ENCODE measurements around the gene MYL6B. TPM values are rescaled to one million over a fixed set of nuclear protein-coding genes. Genes with fewer than 3 reads are reported as not detected.

MYL6B gene
- 91.1 TPM for total RNA-seq

GRCh38 chr12:56152132-56152755 lies at the start of gene MYL6B:
MYL6B (plus strand) TSS chr12:56152587; CDS start chr12:56153919, 1,332 bp downstream.

GRCh38 chr12:56104109-56104814 lies 48.1 kb upstream of the MYL6B start, which contains the start of gene PA2G4:
PA2G4 (plus strand) TSS chr12:56104559; CDS start chr12:56104738, 179 bp downstream.

GRCh38 chr12:56116267-56117081 lies 35.9 kb upstream of the MYL6B start, which contains the start of gene RPL41:
RPL41 (plus strand) TSS chr12:56116633.

GRCh38 chr12:56117778-56118687 lies 34.4 kb upstream of the MYL6B start, which contains the start of gene ZC3H10:
ZC3H10 (plus strand) TSS chr12:56118266; CDS start chr12:56120563, 2,297 bp downstream.

GRCh38 chr12:56127888-56128669 lies 24.3 kb upstream of the MYL6B start, which contains the start of gene ESYT1:
ESYT1 (plus strand) TSS chr12:56128267; CDS start chr12:56128320, 53 bp downstream.

GRCh38 chr12:56158029-56158925 lies 5.9 kb downstream of the MYL6B start, which contains the start of gene MYL6:
MYL6 (plus strand) TSS chr12:56158359; CDS start chr12:56158402, 43 bp downstream.

GRCh38 chr12:56189099-56189917 lies 36.9 kb downstream of the MYL6B start, which contains the start of gene SMARCC2:
SMARCC2 (minus strand) TSS chr12:56189483; CDS start chr12:56189461, 22 bp downstream.

Other genes starting within 250 kb of the MYL6B start
- 14.4 TPM for gene PYM1, start 224.7 kb upstream of the MYL6B start, total RNA-seq
- gene DGKA, start 221.4 kb upstream of the MYL6B start, total RNA-seq, result 13.5 TPM
- not detected for gene PMEL, start 186.5 kb upstream of the MYL6B start, total RNA-seq
- 10.6 TPM for gene CDK2, start 185.8 kb upstream of the MYL6B start, total RNA-seq
- gene RAB5B, start 178.5 kb upstream of the MYL6B start, total RNA-seq, result 62.0 TPM
- gene SUOX, start 155.3 kb upstream of the MYL6B start, total RNA-seq, result 11.9 TPM
- gene IKZF4, start 131.5 kb upstream of the MYL6B start, total RNA-seq, result 8.5 TPM
- gene RPS26, start 110.7 kb upstream of the MYL6B start, total RNA-seq, result 22.8 TPM
- 3.4 TPM for gene ERBB3, start 72.4 kb upstream of the MYL6B start, total RNA-seq
- gene PA2G4, start 48.0 kb upstream of the MYL6B start, total RNA-seq, result 91.7 TPM
- gene RPL41, start 36.0 kb upstream of the MYL6B start, total RNA-seq, result 1,201 TPM
- 12.8 TPM for gene ZC3H10, start 34.3 kb upstream of the MYL6B start, total RNA-seq
- gene ESYT1, start 24.3 kb upstream of the MYL6B start, total RNA-seq, result 24.4 TPM
- 311 TPM for gene MYL6, start 5.8 kb downstream of the MYL6B start, total RNA-seq
- gene SMARCC2, start 36.9 kb downstream of the MYL6B start, total RNA-seq, result 149 TPM
- gene RNF41, start 69.3 kb downstream of the MYL6B start, total RNA-seq, result 77.9 TPM
- gene NABP2, start 71.8 kb downstream of the MYL6B start, total RNA-seq, result 18.5 TPM
- gene SLC39A5, start 77.5 kb downstream of the MYL6B start, total RNA-seq, result not detected
- 35.4 TPM for gene ANKRD52, start 105.8 kb downstream of the MYL6B start, total RNA-seq
- gene COQ10A, start 114.4 kb downstream of the MYL6B start, total RNA-seq, result 17.5 TPM
- gene CS, start 147.7 kb downstream of the MYL6B start, total RNA-seq, result 149 TPM
- 51.6 TPM for gene CNPY2, start 163.4 kb downstream of the MYL6B start, total RNA-seq
- gene PAN2, start 181.4 kb downstream of the MYL6B start, total RNA-seq, result 54.8 TPM
- gene IL23A, start 186.3 kb downstream of the MYL6B start, total RNA-seq, result not detected
- 115 TPM for gene STAT2, start 207.5 kb downstream of the MYL6B start, total RNA-seq
- gene APOF, start 210.3 kb downstream of the MYL6B start, total RNA-seq, result not detected

All from parietal lobe (tissue), 1 donor.